ENCODE results near the gene ANKRD28.

The ANKRD28 gene

GRCh38 chr3:15839568-15839967 is 41.8 kb upstream of the ANKRD28 start:
- no peak for TF ChIP-seq SIN3A (IDR thresholded peaks at IDR 0.05; ENCODE audit: borderline replicate concordance, insufficient read depth, low read length)
- no peak for TF ChIP-seq TAF1 (IDR thresholded peaks at IDR 0.05; ENCODE audit: borderline replicate concordance, insufficient read depth, low read length)
- TF ChIP-seq FOXP2 (optimal IDR thresholded peaks at IDR 0.05; ENCODE audit: borderline replicate concordance, extremely low read depth, extremely low read length, insufficient read depth): no peak
- no peak for TF ChIP-seq REST (IDR thresholded peaks at IDR 0.05; ENCODE audit: insufficient read depth in 1 of 2, low read depth in 2 of 2, low read length in 2 of 2)
- no peak for TF ChIP-seq POLR2AphosphoS5 (IDR thresholded peaks at IDR 0.05; ENCODE audit: low read depth, low read length)

- no peak for TF ChIP-seq FOXP2 (optimal IDR thresholded peaks at IDR 0.05; ENCODE audit: borderline replicate concordance, extremely low read depth, extremely low read length, insufficient read depth)
- TF ChIP-seq POLR2AphosphoS5 (IDR thresholded peaks at IDR 0.05; ENCODE audit: low read depth, low read length): no peak
- no peak for TF ChIP-seq TAF1 (IDR thresholded peaks at IDR 0.05; ENCODE audit: borderline replicate concordance, insufficient read depth, low read length)
- no peak for TF ChIP-seq SIN3A (IDR thresholded peaks at IDR 0.05; ENCODE audit: borderline replicate concordance, insufficient read depth, low read length)
- TF ChIP-seq REST (IDR thresholded peaks at IDR 0.05; ENCODE audit: insufficient read depth in 1 of 2, low read depth in 2 of 2, low read length in 2 of 2): no peak
Observed at GRCh38 chr3:15831927-15832326, 34.1 kb upstream of the ANKRD28 start.

- TF ChIP-seq POLR2AphosphoS5 (IDR thresholded peaks at IDR 0.05; ENCODE audit: low read depth, low read length): no peak
- no peak for TF ChIP-seq FOXP2 (optimal IDR thresholded peaks at IDR 0.05; ENCODE audit: borderline replicate concordance, extremely low read depth, extremely low read length, insufficient read depth)
- TF ChIP-seq TAF1 (IDR thresholded peaks at IDR 0.05; ENCODE audit: borderline replicate concordance, insufficient read depth, low read length): no peak
- no peak for TF ChIP-seq SIN3A (IDR thresholded peaks at IDR 0.05; ENCODE audit: borderline replicate concordance, insufficient read depth, low read length)
- no peak for TF ChIP-seq REST (IDR thresholded peaks at IDR 0.05; ENCODE audit: insufficient read depth in 1 of 2, low read depth in 2 of 2, low read length in 2 of 2)
Observed at GRCh38 chr3:15825016-15825415, 27.2 kb upstream of the ANKRD28 start.

GRCh38 chr3:15823092-15823491 is 25.3 kb upstream of the ANKRD28 start:
- TF ChIP-seq TAF1 (IDR thresholded peaks at IDR 0.05; ENCODE audit: borderline replicate concordance, insufficient read depth, low read length) (no peak), SIN3A (IDR thresholded peaks at IDR 0.05; ENCODE audit: borderline replicate concordance, insufficient read depth, low read length) (no peak), POLR2AphosphoS5 (IDR thresholded peaks at IDR 0.05; ENCODE audit: low read depth, low read length) (no peak), FOXP2 (optimal IDR thresholded peaks at IDR 0.05; ENCODE audit: borderline replicate concordance, extremely low read depth, extremely low read length, insufficient read depth) (no peak), REST (IDR thresholded peaks at IDR 0.05; ENCODE audit: insufficient read depth in 1 of 2, low read depth in 2 of 2, low read length in 2 of 2) (no peak)

- TF ChIP-seq TAF1 (IDR thresholded peaks at IDR 0.05; ENCODE audit: borderline replicate concordance, insufficient read depth, low read length) (no peak), REST (IDR thresholded peaks at IDR 0.05; ENCODE audit: insufficient read depth in 1 of 2, low read depth in 2 of 2, low read length in 2 of 2) (no peak), POLR2AphosphoS5 (IDR thresholded peaks at IDR 0.05; ENCODE audit: low read depth, low read length) (no peak), FOXP2 (optimal IDR thresholded peaks at IDR 0.05; ENCODE audit: borderline replicate concordance, extremely low read depth, extremely low read length, insufficient read depth) (no peak), SIN3A (IDR thresholded peaks at IDR 0.05; ENCODE audit: borderline replicate concordance, insufficient read depth, low read length) (no peak)
Observed at GRCh38 chr3:15822281-15822680, 24.5 kb upstream of the ANKRD28 start.
